ENCODE measurements around the gene GTF3C5.
A peak's percentile ranks its signal among the peaks of the same experiment; 100 is the strongest.
"Not testable (repeated sequence)": the region's sequence is repeated elsewhere in the genome, so short reads cannot be mapped to it uniquely, and the experiment has no call there.

The GTF3C5 gene

DNA sequence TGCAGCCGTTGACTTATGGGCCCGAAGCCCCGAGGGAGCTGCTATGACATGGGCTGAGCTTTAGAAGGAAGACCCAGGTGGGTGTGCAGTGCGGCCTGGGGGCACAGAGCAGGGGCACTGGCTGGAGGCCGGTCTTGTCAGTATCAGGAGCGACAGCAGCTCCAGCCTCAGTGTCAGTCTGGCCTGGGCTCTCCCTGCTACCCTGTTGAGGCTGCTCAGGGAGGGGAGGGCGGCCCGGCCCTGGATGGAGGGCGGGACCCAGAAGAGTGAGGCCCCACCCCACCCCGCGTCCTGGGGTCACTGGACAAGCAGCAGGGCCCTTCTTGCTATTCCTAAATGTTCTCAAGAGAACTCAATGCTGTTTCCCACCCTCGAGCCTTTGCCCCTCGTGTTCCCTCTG lies 34.3 kb upstream of the GTF3C5 start:
- no peak for DNase-seq (ENCODE audit: low read depth)

DNA sequence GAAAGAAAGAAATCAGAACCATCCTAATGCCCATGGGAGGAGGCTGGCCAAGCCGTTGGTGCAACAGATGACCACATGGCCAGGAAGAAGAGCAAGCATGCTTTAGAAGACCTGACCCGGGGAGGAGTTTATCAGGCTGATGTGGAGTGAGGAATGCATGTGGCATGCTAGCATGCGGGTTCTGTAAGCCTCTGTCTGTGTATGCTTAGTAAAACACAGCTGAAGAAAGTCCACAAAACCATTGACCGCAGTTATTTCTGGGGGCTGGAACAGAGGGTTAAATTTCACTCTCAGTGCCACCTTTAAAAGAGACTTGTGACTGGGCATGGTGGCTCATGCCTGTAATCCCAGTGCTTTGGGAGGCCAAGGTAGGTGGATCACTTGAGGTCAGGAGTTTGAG lies 33.2 kb upstream of the GTF3C5 start:
- DNase-seq (ENCODE audit: low read depth) = no peak

DNA sequence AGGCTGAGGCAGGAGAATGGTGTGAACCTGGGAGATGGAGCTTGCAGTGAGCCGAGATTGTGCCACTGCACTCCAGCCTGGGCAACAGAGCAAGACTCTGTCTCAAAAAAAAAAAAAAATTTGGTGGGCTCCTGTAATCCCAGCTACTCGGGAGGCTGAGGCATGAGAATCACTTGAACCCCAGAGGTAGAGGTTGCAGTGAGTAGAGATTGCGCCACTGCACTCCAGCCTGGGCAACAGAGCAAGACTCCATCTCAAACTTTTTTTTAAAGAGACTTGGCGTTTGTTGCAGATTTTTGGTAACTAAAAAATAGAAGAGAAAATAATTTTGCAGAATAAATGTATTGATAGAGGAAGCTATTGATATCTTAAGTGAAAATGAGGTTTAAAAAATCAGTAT lies 32.6 kb upstream of the GTF3C5 start:
- DNase-seq (ENCODE audit: low read depth) = not testable (repeated sequence)

DNA sequence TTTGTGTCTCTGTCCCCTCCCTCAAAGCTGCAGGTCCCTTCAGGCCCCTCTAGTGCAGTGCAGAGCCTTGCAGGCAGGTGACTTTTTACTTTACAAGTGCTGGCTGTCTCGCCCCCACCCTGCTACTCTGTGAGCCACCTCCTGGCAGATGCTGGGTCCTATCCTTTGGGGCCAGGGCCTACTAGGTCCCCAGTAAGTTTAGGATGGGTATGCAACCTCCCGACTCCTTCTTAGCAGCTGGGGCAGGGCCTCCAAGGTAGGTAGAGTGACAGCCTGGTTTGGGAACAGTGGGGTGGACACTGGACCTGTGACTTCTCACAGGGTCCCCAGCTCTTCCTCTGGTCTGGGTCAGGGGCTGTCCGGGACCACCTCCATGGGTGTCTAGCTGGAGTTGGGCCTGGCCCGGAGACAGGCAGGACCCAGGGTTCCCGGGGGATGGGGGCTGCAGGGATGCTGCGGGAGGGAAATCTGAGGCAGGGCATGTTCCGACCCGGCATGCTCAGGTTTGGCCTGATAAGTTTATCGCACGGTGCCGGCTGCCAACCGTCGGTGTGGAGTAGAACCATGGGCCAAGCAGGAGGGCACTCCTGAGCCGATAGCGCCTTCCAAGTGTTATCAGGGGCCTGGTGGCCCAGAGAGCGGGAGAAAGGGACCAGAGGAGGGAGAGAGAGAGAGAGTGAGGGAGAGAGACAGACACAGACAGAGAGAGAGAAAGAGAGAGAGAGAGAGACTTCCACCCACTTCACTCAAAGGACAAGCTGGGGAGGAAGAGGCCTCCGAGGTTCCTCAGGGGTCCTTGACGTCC lies 31.8 kb upstream of the GTF3C5 start:
- DNase-seq (ENCODE audit: low read depth) = no peak

DNA sequence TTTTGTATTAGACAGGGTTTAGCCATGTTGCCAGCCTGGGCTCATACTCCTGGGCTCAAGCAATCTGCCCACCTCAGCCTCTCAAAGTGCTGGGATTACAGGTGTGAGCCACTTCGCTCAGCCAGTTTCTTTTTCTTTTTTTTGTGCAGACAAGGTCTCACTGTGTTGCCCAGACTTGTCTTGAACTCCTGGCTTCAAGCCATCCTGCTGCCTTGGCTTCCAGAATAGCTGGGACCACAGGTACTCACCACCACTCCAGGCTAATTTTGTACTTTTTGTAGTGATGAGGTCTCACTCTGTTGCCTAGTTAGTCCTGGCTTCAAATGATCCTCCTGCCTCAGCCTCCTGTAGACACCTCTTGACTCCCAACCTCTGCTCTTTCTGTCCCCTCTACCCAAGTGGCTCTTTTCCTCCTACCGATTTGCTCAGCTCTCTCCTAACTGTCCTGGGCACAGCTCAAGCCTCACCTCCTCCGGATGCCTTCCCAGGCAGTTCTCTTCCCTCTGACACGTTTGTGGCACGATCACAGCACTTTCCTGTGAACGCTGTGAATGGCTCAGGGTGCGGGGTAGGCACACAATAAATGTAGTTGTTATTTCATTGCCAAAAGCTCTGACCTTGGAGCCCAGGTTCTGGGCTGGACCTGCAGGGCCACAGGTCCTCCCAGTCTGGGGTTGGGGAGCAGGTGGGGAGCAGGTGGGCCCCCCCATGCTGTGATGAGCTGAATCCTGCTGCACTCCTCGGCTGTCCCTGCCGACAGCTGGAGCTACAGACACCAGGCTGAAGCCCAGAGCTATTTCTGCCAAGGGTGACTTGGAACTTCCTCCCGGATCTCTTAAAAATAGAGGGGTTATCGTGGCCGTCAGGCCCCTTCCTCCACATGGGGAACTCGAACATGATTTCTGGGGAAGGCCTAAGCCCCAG lies 28.4 kb upstream of the GTF3C5 start:
- no peak for DNase-seq (ENCODE audit: low read depth)

DNA sequence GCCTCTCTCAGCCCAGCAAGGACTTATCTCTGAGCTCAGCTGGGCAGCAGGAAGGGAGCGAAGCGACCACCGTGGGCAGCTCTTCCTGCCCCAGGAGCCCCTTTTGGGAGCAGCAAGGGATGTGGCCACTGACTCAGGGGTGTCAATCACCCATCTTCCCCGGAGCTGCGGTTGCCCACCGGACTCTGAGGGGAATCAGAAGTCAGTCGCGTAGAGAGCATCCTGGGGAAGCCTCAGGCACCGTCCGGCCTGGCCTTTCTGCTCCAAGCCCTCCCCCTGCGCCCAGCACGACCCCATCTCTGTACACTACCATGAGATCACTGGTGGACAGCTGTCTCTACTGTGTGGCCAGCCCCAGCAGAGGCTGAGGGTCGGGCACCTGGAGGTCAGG lies 27.7 kb upstream of the GTF3C5 start:
- no peak for DNase-seq (ENCODE audit: low read depth)

DNA sequence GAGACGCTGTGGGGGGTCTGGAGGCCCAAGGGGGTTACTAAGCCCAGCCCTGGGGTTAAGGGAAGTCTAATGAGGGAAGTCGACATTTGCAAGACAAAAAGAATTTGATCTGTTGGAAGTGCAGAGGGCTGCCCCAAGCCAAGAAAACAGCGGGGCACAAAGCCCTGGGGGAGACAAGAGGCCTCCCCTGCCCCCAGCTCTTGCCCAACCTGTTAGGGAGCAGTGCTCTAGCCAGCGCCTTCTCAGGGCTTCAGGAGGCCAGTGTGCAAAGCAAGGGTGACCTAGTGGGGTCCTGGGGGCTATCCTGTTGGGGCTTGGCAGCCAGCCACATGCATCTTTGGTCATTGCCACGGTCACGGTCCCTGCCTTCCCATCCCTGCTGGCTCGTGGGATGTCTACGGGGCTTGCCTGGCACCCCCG lies 27.1 kb upstream of the GTF3C5 start:
- no peak for DNase-seq (ENCODE audit: low read depth)

DNA sequence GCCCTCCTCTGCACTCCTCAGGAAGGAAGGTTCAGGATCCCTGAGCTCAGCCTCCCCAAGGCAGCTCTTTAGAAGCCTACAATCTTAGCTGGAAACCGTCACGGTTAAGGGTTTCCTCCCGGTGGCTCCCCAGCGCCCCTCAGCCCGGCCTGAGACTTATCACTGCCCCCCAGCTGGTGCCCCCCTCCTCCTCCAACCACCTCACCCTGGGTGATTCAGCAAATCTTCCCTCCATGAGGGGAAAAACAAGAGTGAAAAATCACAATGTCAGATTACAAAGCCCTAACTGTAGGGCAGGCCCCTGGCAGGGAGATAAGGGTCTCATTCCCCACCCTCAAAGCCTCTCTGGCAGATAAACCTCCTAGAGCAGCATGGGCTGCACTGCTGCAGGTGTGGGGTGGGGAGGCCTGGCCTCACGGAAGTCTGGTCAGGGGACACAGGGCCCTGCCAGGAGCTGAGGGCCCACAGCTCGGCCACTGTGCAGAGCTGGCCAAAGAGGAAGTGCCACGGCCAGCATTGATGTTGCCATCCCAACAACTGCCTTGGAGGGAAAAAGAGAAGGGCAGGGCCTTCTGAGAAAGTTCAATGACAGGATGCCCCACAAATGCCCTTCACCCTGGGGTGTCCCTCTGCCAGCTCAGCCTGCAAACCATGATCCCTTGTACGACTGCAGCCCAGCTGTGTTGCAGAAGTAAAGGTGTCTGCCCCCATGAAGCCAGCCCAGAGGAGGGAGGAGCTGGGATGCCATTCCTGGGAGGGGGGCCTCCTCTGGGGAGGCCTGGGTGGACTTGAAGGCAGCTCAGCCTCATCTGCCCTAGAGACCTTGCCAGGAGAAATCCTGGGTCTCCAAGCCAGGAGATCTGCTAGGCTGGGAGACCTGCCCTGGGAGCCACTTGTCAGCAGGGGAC lies 26.5 kb upstream of the GTF3C5 start:
- DNase-seq (ENCODE audit: low read depth) = no peak

DNA sequence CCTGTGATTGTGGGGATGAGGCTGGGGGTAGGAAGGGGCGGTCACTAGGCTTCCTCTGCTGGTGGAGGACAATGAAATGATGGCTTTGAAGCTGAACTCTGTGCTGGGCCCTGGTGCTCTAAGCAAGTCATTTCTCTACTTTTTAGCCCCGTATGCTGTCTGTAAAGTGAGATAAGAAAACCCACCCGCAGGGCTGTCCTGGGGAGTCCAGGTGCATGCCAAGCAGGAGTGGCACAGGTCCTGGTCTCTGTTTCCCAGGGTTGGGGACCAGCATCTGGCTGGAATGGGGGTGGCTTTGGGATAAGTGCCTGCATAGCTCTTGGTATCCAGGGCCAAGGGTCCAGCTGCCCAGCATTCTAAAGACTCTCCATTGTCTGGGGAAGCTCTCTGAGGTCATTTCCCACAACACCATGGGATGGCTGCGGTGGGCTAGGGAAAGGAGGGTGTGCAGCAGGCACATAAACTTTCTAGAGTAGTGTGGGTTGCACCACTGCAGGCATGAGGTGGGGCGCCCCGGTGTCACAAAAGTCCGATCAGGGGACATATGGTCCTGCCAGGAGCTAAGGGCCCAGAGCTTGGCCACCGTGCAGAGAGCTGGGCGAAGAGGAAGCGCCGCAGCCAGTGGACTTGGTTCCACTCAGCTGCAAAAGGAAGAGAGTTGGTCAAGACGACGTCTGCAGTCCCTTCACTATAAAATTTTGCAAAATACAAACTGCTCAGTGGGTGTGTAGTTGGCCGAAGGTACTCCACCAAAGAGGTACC lies 25.6 kb upstream of the GTF3C5 start:
- DNase-seq (ENCODE audit: low read depth) = no peak

DNA sequence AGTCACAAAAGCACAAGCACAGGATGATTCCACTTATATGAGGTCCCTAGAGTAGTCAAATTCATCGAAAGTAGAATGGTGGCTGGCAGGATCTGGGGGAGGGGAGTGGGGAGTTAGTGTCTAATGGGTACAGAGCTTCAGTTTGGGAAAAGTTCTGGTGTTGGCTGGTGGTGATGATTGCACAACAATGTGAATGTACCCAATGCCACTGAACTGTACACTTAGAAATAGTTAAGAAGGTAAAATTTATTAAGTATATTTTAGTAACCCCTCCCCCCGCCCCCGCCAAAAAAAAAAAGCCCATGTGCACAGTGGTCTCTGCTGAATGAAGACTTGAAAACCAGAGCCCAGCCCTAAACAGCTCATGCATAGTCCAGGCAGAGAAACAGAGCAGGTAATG lies 24.8 kb upstream of the GTF3C5 start:
- DNase-seq (ENCODE audit: low read depth) = no peak

DNA sequence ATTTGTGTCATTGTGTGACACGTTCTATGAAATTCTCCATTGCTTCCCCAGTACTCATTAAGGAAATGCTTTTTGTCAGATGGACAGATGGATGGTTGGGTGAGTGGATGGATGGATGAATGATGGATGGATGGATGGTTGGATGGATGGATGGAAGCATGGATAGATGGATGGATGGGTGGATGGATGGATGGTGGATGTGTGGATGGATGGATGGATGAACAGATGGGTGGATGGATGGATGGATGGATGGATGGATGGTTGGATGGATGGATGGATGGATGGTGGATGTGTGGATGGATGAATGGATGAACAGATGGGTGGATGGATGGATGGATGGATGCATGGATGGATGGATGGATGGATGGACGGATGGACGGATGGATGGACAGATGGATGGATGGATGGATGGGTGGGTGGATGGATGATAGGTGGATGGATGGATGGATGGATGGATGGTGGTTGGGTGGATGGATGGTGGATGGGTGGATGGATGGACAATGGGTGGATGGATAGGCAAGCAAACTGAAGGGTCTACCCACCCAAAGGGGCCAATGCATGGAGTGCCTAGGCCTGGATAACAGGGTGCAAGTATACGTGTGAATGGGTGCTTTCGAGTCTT lies 24.0 kb upstream of the GTF3C5 start:
- DNase-seq (ENCODE audit: low read depth) = no peak

DNA sequence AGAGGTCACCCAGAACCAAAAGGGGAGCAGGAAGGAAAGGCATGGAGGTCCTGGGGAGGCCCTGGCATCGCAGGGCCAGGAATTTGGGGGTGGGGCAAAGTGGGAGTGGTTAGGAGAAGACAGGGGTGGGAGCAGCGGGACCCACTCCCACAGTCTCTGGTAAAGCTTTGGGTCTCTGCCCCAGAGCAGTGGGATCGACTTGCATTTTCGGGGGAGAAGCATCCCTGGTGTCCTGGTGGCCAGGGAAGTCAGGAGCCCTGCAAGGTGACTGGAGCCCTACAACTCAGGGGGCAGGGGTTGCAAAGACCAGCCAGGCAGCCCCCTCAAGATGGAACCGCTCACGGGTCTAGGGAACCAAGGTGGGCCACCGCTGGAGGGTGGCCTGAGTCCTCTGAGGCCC lies 22.4 kb upstream of the GTF3C5 start:
- DNase-seq (ENCODE audit: low read depth) = no peak

DNA sequence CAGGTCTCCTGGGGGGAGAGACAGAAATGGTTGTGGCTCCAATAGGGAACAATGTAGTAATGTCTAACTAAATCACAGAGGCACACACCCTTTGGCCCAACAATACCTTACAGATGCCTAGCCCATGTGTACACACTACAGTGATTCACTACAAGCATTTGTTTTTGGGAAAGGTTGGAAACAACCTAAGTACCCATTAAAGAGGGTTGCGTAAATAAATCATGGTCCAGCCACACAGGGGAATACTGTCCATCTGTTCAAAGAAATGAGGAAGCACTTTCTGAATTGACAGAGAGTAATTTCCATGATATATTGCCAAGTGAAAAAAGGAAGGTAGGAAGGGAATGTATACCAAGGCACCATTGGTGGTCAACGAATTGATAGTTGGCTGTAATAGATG lies 22.0 kb upstream of the GTF3C5 start:
- DNase-seq (ENCODE audit: low read depth) = no peak

DNA sequence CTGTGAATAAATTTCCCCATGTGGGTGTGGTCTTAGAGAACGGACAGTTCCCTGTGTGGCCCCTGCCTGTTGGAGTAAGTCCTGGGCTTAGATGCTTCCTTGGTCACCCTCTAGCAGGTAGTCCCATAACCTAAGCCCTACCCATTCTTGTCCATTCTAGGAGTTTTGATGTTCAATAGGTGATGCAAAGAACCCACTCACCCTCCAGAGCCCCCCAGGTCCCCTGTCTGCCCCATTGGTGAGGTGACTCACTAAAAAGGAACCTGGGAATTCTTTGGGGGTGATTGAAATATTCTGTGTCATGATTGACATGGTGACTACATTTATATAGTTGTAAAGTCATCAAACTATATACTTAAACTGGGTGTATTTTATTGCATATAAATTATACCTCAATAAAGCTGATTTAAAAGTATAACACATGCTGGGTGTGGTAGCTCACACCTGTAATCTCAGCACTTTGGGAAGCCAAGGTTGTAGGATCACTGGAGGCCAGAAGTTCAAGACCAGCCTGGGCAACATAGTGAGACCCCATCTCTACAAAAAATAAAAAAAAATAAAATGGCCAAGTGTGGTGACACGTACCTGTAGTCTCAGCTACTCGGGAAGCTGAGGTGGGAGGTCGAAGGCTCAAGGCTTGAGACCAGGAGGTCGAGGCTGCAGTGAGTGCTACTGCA lies 20.8 kb upstream of the GTF3C5 start:
- no peak for DNase-seq (ENCODE audit: low read depth)

DNA sequence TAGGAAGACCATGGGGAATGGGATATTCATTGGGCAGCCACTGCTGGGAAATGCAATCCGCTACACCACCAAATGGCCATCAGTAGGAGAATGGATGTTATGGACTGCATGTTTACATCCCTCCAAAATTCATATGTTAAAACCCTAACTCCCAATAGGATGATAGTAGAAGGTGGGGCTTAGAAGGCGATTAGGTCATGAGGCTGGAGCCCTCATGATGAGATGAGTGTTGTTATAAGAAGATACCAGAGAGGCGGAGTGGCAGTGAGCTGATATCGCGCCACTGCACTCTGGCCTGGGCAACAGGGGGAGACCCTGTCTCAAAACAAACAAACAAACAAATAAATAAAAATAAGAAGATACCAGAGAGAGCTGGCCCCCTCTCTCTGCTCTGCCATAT lies 16.1 kb upstream of the GTF3C5 start:
- DNase-seq (ENCODE audit: low read depth) = no peak

DNA sequence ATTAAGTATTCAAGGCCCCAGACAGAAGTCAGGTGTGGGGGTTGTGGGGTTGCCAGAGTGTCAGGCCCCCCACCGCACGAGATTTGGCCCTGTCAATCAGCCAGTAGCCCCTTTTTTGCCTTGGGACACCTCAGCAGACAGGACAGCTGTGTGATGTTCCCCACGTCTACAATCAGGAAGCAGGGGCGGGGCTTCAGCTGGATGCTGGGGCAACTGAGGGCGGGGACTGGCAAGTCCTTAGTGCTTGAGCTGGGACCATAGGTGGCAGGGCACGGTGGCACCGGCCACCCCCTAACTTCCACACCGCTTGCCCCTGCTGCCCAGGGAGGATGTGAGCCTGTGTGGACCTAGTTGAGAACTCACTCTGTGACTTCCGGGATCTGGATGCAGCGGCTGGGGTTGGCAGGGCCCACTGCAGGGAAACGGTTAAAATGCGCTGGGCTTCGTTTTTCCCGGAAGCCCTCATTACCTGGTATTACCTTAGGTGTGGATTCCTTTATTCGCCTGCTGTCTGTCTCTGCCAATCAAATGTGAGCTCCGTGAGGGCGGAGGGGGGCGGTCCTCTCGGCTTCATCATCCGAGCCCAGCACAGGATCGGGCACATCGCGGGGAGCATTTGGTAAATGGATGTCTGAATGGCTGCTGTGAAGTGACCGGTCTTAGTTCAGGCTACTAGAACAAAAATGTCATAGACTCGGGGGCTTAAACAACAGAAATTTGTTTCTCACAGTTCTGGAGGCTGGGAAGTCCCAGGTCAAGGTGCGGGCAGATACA lies 7.5 kb upstream of the GTF3C5 start:
- peak; percentile 6 for DNase-seq (ENCODE audit: low read depth)

DNA sequence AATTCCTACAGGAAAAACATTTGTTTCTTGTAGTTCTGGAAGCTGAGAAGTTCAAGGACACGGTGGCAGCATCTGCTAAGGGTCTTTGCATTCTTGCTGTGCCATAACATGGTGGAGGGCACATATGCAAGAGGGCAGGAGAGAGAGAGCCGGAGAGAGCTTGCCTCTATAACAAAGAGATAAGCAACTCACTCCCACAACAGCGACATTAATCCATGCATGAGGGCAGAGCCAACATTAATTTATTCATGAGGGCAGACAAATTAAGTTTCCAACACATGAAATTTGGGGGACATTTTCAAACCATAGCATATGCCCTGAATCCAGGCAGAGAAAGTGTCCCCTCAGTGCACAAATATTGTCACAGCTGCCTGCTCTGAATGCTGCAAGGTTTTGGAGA lies 4.4 kb upstream of the GTF3C5 start:
- DNase-seq (ENCODE audit: low read depth) = no peak

DNA sequence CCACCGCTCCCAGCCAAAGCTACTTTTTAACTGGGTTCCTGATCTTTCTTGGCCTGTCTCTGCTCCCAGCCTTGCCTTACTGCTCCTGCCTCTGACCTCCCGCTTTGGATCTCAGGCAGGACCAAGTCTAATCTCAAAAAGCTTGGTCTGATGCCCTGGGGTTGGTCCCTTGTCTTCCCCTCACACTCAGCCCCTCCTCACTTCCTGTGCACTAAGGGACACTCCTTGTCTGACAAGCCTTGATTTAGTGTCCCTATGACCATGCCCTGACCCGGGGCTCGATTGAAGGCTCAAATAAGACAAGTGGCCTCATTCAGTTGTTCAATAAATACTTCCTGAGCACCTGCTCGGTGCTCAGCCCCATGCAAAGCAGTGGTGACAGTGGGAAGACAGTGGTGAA lies 3.7 kb upstream of the GTF3C5 start:
- no peak for DNase-seq (ENCODE audit: low read depth)

DNA sequence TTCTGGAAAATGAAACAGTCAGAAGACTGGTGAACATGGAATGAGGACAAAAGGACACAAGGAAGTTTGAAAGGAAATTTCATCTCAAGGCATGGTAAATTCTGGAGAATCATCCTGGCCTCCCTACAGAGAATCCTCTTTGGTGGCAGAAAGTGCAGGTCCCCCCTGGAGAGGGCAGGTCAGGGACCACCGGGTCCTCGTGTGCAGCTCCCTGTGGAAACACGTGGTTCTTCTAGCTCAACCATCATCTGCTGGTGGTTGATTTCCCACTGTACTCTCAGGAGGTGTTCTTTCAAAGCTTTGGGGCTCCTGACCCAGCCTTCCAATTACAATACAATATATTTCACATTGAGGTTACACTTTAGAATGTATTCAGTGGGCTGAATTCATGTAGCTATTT lies 2.6 kb upstream of the GTF3C5 start:
- no peak for DNase-seq (ENCODE audit: low read depth)

DNA sequence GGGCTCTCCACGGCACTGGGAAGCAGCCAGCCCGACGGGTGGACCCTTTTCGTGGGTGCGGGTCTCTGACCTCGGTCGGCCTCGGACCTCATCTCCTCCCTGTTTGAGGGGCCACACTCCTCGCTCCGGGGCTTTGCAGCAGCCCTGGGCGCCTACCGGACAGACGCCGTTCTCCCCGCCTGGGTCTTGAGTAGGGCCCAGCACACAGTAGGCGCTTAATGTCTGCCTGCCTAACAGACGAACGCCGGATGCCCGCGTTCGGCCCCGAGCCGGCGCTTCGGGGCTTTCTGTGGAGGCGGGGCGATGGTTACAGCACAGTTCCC lies 842 bp upstream of the GTF3C5 start:
- no peak for DNase-seq (ENCODE audit: low read depth)

Data from stimulated activated CD8-positive, alpha-beta memory T cell treated with anti-CD3 and anti-CD28 coated beads, Interleukin-4, amount 100 ng/mL, for 24 hours (primary cell).